ENCODE data around the gene GALNTL6.

GRCh38 chr4:173008436-173008835 is 1195.2 kb downstream of the GALNTL6 start:
- TF ChIP-seq CTCF (IDR thresholded peaks at IDR 0.05) (no peak), EZH2 (IDR thresholded peaks at IDR 0.05; ENCODE audit: borderline replicate concordance, insufficient read depth, low read depth, low read length, poor library complexity, severe bottlenecking) (no peak)
